ENCODE data around the gene ZNF436. TPM values are rescaled to one million over a fixed set of nuclear protein-coding genes. Genes with fewer than 3 reads are reported as not detected.
A peak's percentile ranks its signal among the peaks of the same experiment; 100 is the strongest.

ZNF436 gene
- total and polyA plus RNA-seq, 2 of the 8 experiments (the other 6 are each of a cell fraction or from before 2014, with no cell fraction given), result 0.65 to 1.8 TPM

- peaks cover 0 to 3% of the 10 kb centered on the region in 2 experiments for H4K20me1 ChIP-seq (replicated peaks in 1 of 2; ENCODE audit: control insufficient read depth in 1 of 2, insufficient read depth in 2 of 2, low read length in 2 of 2)
- no peak overlapping the region for H4K91ac ChIP-seq (replicated peaks; ENCODE audit: insufficient read length, low read length)
- H2BK15ac ChIP-seq (ENCODE audit: low read length), result no peak overlapping the region
- H3K9me3 ChIP-seq (ENCODE audit: insufficient read depth in 2 of 2, low read depth in 1 of 2, low read length in 1 of 2), result no peaks in the 10 kb centered on the region
- DNase-seq (ENCODE audit: low read depth in 1 of 2, low spot score in 2 of 2) (no peak), FAIRE-seq (no peak)
- H4K5ac ChIP-seq (ENCODE audit: insufficient read length, low read depth, low read length), result no peak overlapping the region
- H3K4me1 ChIP-seq (replicated peaks in 1 of 4; ENCODE audit: control insufficient read depth in 3 of 4, insufficient read depth in 4 of 4, low read length in 3 of 4), result peaks cover 0 to 4% (median 2%) of the 10 kb centered on the region in 4 experiments; a peak in 2 of 7 replicates
- peaks cover 18 to 95% (median 57%) of the 10 kb centered on the region in 4 experiments for H3K27me3 ChIP-seq (replicated peaks in 1 of 4; ENCODE audit: control insufficient read depth in 3 of 4, extremely low read depth in 1 of 4, insufficient read depth in 3 of 4, low read length in 3 of 4)
- H3K18ac ChIP-seq (ENCODE audit: extremely low read depth, low read length), result no peak overlapping the region
- POLR2A ChIA-PET (ENCODE audit: partially characterized antibody), result interaction anchor here (1.2 to 1.7 kb wide), 3 partner anchors 13 to 59 kb away, joined by 3 to 8 read pairs (median 4); partner anchors contain the start of gene HNRNPR
- no peaks in the 10 kb centered on the region for H3K23me2 ChIP-seq (ENCODE audit: low read depth, low read length)
- no peak overlapping the region for H2AK5ac ChIP-seq (ENCODE audit: low read depth, low read length)
- no peak overlapping the region for H2BK5ac ChIP-seq (ENCODE audit: low read depth, low read length)
- CTCF ChIA-PET (ENCODE audit: partially characterized antibody), result interaction anchor here (0.6 to 3.7 kb wide), 40 partner anchors 9 to 349 kb away, joined by 3 to 44 read pairs (median 4); partner anchors contain the start of genes HNRNPR and ZNF436
- no peak overlapping the region for H2BK120ac ChIP-seq (replicated peaks; ENCODE audit: low read depth, low read length)
- peak overlapping the region in 1 of 4 experiments; percentile 49; a peak in 1 of 8 replicates for H3K4me3 ChIP-seq (ENCODE audit: extremely low read depth in 1 of 4, insufficient read depth in 2 of 4, low read depth in 3 of 4, low read length in 4 of 4)
- no peaks in the 10 kb centered on the region for H3K79me1 ChIP-seq (ENCODE audit: low read depth, low read length)
- H2AFZ ChIP-seq (ENCODE audit: low read length), result no peak overlapping the region
- TF ChIP-seq EZH2 (IDR thresholded peaks at IDR 0.05; ENCODE audit: low read depth, low read length, severe bottlenecking) (no peak), TEAD4 (IDR thresholded peaks at IDR 0.05; ENCODE audit: low read depth, low read length) (no peak), SIX5 (IDR thresholded peaks at IDR 0.05; ENCODE audit: low read depth, low read length) (no peak), ASH2L (IDR thresholded peaks at IDR 0.05; ENCODE audit: low read length) (no peak), KDM1A (IDR thresholded peaks at IDR 0.05; ENCODE audit: borderline replicate concordance, low read length) (peak; percentile 20; the same call in 1 of the 2 replicates)
- no peaks in the 10 kb centered on the region for H3K36me3 ChIP-seq (ENCODE audit: control insufficient read depth in 2 of 4, insufficient read depth in 4 of 4, low read length in 3 of 4)
- no peak overlapping the region for H4K8ac ChIP-seq (ENCODE audit: extremely low read depth, insufficient read depth, low read length)
- no peak overlapping the region for H2BK12ac ChIP-seq (ENCODE audit: low read depth, low read length)
- no peaks in the 10 kb centered on the region for H3K79me2 ChIP-seq (ENCODE audit: control insufficient read depth in 1 of 2, insufficient read depth in 2 of 2, low read length in 2 of 2)
- no peak overlapping the region for H2BK20ac ChIP-seq (ENCODE audit: low read length)
- no peak overlapping the region for H3K14ac ChIP-seq (ENCODE audit: insufficient read length)
- H3K4me2 ChIP-seq (ENCODE audit: insufficient read depth in 1 of 2, low read depth in 2 of 2, low read length in 2 of 2), result peak overlapping the region; percentile 10 to 74; a peak in 3 of 4 replicates
- H3K27ac ChIP-seq (ENCODE audit: low read depth, low read length), result no peak overlapping the region
- no peak overlapping the region for H3K4ac ChIP-seq (replicated peaks; ENCODE audit: insufficient read length, low read depth, low read length)
- no peak overlapping the region for H3K56ac ChIP-seq (replicated peaks; ENCODE audit: insufficient read length, low read depth, low read length)
- H3K23ac ChIP-seq (ENCODE audit: insufficient read length), result no peak overlapping the region
- H3K9ac ChIP-seq (replicated peaks in 1 of 4; ENCODE audit: extremely low read depth in 1 of 4, low read depth in 3 of 4, low read length in 3 of 4), result no peak overlapping the region
- WGBS, 2 experiments (ENCODE audit: extremely low coverage in 1 of 2, insufficient coverage in 1 of 2, insufficient read length in 1 of 2, insufficient replicate concordance in 2 of 2, low coverage in 1 of 2, low lambda C conversion rate in 2 of 2, missing lambda C conversion rate in 1 of 2), result 42% methylated on average over 4 of the region's 4 CpGs; no CpG with 5 or more reads in 1 of the 2 experiments
Observed at GRCh38 chr1:23403355-23403734, 33.7 kb upstream of the ZNF436 start.
